NCI-H1436 (cell line): ENCODE results near the gene VTCN1.
"Not testable (repeated sequence)": the region's sequence is repeated elsewhere in the genome, so short reads cannot be mapped to it uniquely, and the experiment has no call there.

Experiments
- DNase-seq: peaks from one replicate; lab custom pipeline; 2025; lab: John Stamatoyannopoulos, UW

VTCN1 gene

GRCh38 chr1:117210831-117211261 lies at the start of gene VTCN1:
TSS of gene VTCN1 (minus strand) at chr1:117210927. CDS start at chr1:117210855, 72 bp downstream.
- no peak for DNase-seq

DNA sequence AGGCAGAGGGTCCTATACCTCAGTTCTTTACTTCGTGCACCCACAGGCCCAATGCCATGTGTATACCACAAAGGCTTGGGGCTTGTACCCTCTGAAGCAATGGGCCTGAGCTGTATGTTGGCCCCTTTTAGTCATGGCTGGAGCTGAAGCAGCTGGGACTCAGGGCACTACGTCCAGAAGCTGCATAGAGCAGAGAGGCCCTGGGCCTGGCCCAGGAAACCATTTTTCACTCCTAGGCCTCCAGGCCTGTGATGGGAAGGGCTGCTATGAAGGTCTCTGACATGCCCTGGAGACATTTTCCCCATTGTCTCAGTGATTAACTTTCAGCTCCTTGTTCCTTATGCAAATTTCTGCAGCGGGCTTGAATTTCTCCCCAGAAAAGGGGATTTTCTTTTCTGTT lies 48.1 kb upstream of the VTCN1 start:
- DNase-seq: no peak

- DNase-seq: not testable (repeated sequence)
Observed at GRCh38 chr1:117258075-117258474, 47.3 kb upstream of the VTCN1 start.

- no peak for DNase-seq
Observed at GRCh38 chr1:117257291-117257690, 46.6 kb upstream of the VTCN1 start.

- no peak for DNase-seq
Observed at GRCh38 chr1:117250061-117250606, 39.4 kb upstream of the VTCN1 start.

- DNase-seq: no peak
Observed at GRCh38 chr1:117244971-117245370, 34.2 kb upstream of the VTCN1 start.

- no peak for DNase-seq
Observed at GRCh38 chr1:117244306-117244705, 33.6 kb upstream of the VTCN1 start.

GRCh38 chr1:117241512-117241911 lies 30.8 kb upstream of the VTCN1 start:
- no peak for DNase-seq

GRCh38 chr1:117240547-117240946 lies 29.8 kb upstream of the VTCN1 start:
- no peak for DNase-seq

DNA sequence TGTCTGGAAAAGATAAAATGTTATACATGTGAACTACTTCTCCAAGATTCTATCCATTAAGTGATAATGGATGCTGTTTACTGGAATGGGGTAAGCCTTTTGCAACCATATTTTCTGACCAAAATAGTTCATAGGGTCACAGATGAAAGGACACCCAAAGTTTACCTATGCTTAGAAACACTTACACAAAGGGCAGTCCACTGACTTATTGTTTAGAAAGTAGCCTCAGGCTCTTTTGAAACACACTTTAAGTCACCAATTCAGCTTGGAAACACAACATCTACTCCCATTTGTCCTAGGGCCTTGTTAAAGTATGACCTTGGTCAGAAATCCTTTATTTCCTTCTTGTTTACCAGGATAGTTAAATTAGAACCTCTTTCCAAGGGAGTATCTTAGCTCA lies 28.7 kb upstream of the VTCN1 start:
- no peak for DNase-seq

GRCh38 chr1:117237726-117238381 lies 27.1 kb upstream of the VTCN1 start:
- DNase-seq: no peak

DNA sequence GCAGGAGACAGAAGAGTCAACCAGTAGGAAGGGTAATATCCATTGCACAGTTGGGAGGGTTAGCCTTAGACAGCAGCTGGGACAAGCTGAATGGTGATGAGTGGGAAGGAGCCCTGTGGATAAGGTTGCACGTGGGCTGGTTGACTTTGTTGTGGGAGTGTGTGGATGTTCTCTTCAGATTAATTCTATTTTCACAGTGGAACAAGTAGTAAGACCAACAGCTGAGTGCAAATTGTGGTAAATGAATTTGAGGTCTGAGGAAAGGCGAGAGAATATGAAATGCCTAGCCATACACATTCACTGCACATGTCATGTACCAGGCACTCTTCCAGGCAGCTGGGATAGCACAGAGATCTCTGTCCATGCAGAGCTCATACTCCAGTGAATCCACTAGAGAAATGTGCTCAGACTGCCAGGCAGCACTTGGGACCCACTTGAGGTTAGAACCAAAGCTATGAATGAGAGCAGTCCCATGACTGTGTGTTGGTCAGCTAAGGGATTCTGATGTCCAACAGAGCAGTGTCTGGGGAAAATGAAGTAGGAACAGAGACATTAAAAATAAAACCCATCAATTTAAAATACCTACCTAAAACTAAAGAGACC lies 25.2 kb upstream of the VTCN1 start:
- DNase-seq: no peak

DNA sequence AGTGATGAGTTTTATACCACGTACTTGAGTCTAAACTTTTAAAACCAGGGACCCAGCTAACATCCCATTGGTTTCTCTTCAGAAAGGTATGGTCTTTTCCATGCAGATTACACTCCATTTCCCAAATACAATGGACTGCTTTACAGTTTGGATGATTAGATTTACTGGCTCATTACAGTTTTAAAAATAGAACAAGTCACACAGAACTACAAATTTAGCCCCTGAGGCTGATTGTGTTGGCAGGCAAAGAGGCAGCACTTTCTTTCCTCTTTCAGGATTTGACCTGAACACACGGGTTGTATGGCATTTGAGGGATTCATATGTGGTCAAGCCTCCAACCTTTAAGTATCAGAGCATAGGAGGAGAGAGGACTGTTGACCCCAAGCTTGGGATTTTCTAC lies 21.8 kb upstream of the VTCN1 start:
- DNase-seq: no peak

DNA sequence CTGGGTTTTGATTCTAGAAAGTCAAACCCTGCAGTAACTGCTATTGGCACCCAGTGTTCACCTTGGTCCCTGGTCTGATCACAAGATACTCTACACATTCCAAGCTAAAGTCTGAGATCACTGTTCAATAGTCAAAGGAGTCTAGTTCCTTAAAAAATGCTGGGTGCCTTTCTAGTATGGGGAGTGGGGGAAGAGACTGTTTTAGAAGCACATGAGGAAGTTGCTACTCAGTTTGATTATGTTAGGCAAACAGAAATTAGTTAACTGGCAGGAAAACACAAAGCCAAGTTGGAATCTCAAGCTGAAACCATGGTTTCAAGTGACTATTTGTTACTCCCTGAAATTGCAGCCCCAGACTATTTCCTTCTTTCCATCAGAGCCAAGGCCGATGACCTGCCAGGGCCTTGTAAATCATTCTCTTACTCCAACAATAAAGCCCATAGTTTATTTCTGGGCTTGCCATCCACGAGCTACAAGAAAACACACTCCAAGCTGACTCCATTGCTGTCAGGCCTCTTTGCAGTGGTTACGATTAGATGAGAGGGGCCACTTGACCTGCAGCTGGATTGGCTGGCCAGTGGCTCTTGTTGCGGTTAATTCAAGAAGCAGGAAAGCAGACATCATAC lies 21.1 kb upstream of the VTCN1 start:
- DNase-seq: no peak

DNA sequence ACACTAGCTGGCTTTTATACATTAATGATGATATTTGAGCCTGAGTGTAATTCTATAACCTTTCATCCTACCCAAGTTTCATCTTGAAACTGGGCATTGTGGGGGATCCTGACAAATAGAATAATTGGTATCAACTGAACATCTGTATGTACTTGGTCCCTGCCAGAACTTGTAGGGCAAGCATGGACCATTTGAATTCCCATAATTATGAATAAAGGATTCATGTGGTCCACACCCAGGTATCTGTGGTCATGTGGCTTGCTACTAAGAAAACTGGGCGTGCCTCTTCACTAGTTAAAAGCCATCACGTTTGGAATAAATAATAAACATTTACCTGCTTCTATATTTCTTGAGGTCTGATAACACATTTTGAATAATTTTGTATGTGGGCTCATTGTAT lies 20.6 kb upstream of the VTCN1 start:
- DNase-seq: no peak

DNA sequence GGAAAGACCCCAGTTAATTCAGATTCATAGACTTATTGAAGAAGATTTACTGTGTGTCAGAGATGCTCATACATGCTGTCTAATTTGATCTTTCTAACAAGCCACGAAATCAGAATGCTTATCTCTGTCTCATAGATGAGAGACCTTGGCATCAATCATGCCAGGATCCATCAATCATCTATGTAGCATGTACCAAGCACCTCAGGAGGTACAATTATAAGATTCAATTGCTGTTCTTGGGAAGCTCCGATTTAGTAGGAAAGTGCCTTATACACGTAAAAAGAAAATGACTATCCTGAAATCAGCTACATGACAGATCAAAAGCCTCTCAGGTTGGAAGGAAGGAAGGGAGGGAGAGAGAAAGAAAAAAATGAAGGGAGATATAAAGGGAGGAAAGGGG lies 18.5 kb upstream of the VTCN1 start:
- no peak for DNase-seq

DNA sequence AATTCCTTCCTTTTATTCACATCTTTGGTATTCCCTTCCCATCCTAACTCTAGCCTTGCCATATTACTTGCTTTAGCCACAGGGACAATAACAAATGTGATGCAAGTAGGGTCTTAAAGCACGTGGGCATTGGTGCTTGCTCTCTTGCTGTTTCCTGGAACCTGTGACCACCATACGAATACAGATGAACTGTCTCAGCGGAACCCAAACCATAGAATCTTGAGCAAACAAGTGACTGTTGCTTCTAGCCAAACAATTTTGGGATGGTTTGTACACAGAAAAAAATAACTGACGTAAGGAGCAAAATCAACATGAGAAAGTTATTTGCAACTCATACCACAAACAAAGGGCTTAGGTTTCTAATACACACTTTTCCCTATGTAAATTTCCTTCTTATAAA lies 15.2 kb upstream of the VTCN1 start:
- no peak for DNase-seq

GRCh38 chr1:117216718-117217117 lies 6.0 kb upstream of the VTCN1 start:
- no peak for DNase-seq

DNA sequence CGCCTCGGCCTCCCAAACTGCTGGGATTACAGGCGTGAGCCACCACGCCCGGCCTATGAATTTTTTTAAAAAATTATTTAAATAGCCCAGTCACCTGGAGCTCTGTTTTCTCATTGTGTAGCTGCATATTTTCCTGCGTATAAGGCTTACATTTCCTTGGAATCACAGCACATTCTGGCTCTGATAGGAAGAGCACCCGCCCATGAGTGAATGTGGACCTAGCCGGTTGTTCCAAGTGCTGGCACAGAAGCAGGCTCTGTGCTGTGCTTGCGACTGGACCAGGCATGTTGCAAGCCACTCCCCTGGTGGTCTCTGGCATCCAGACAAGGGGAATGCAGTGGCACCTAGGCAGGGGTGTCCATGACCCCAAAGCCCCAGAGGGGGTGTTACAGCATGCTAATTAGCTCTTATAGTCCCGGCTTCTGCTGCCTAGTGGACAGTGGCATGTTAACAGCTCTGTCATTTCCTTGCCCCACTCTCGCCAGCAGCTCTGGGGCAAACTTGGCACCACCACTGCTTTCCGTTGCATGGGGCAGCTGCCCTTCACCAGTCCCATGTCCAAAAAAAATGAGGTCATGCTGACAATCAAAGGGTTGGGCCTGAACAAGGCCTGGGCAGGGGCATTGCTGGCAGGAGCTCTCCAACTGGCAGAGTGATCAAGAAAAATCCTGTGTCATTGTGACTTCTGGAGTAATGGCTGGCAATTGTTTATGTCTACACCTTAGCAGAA lies 5.2 kb upstream of the VTCN1 start:
- DNase-seq: no peak

DNA sequence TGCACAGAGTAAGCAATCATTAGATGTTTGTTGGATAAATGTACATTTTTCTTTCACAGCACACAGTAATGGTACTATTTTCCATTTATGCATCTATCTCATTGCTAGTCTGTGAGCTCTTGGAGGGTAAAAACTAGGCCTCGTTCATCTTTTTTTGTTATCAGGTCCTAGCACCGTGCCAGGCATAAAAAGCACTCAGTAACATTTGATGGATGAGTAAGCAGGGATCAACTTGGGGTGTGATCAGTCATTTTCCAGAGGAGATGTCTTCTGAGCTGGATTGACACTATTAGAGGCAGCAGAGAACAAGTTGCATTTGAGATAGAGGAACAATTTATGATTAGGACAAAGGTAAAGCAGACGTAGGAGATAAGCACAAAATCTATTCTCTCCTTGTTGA lies 4.3 kb upstream of the VTCN1 start:
- no peak for DNase-seq

DNA sequence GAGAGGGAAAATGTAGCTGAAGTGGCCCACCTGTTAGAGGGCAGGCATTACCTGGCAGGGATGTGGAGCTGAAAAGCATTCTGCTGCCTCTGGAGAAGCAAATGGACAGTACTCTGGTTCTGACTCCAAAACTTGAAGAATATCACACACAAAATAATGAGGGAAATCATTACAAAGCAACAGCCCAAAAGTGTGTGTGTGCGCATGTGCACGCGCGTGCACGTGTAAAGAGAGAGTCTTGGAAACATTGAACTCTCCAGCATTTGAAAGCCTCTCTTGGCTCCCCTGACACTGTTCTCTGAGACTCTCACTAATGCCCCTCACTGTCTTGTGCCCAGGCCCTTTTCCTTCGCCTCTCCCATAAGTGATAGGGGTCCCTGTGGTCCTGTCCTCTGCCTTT lies 2.3 kb upstream of the VTCN1 start:
- no peak for DNase-seq

GRCh38 chr1:117210386-117210785 lies 341 bp downstream of the VTCN1 start:
- DNase-seq: no peak

DNA sequence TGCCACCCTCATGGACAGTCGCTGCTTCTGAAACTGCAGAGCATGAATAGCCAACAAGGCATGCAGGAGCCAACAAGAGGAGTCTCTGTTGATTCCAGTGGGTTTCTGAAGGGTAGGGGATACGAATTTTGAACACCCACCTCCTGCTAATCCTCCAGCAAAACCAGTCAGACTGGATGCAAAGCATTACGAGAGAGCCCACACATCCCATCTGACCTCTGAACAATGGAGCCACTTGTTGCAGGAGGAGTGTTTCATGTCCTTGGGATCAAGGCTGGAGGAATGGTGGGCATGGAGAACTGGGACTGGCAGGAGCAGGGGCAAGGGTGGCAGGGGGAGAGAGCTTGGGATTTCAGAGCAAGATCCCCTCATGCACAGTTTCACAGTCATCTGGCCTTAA lies 1.6 kb downstream of the VTCN1 start:
- DNase-seq: no peak
